Hypothalamus (tissue), 51 donors: ENCODE data around the gene GRIA4.

Experiments used
- DNase-seq, 51 donors: peaks; one replicate each; lab custom pipeline; 2025; lab: John Stamatoyannopoulos, UW

Gene GRIA4

DNA sequence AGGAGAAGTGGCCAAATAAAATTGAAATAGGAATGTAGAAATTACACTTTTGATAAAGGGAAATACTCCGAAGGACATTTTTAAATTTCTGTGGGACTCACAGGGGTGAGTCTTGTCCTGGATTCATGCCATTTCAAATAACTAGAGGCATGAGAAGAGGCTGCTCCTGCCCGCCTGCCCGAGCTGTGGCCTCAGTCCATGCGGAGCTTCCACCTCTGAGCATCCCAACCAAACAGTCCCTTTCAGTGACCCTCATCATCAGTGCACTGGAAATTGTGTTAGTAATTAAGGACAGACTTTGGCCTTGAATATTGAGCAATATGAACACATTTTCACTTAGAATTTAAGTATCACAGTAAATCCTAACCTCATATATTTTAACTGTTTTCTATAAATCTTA lies 25.6 kb downstream of the GRIA4 start:
- DNase-seq = no peak

DNA sequence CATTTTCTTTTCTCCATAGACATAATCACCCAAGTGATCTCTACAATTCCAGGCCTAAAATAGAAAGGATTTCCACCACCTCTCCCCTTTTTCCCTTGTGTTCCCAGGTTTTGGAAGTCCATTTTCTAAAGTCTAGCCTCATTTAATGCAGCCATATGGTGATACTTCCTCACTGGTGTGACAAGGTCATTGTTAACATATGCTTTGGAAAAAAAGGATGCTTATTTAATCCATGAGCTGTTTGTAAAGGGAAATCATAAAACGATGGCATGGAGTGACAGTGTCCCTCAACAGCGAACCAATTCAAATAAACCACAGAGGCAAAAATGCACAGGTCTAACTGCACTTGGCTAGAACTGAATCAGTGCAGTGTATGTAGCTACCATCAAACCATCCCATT lies 26.6 kb downstream of the GRIA4 start:
- no peak for DNase-seq

DNA sequence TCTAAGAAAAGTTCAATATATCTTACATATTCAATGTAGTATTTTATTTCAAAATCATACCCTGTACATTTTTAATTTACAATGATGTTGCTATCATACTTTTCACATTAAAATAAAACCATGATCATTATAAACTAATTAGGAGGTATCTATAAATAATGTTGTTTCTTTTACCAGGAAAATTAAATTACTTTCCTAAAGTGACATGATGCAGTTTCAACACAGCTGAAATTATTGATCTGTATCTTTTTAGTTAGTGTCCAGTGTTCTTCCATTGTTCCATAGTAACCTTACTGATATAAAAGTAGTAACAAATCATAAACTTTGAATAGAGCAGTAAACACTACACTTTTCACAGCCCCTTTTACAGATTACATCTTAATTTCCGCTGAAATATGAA lies 29.7 kb downstream of the GRIA4 start:
- DNase-seq = no peak

DNA sequence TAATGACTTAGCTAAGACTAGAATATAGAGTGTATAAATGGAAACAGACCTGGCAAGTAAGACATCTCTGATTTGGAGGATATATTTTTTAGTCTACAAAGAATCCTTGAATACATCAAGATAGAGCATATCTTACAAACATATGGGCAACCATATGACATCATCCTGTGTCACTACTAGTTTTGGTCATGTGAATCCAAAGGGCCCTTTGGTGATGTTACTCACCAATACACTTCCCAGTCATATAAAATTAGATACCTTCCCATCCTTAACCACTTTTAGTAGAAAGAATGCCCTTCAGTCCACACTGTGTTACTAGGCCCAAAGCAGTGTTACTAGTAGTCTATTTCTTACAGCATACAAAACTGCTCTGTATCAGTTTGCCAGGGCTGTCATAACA lies 31.6 kb downstream of the GRIA4 start:
- no peak for DNase-seq

DNA sequence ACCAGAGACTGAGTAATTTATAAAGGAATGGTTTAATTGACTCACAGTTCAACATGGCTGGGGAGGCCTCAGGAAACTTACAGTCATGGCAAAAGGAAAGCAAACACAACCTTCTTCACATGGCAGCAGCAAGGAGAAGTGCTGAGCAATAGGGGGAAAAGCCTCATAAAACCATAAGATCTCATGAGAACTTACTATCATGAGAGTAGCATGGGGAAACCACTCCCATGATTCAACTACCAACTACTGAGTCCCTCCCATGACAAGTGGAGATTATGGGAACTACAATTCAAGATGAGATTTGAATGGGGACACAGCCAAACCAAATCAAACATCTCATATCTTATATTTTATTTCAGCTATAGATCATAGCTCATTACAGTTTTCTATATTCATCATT lies 33.0 kb downstream of the GRIA4 start:
- DNase-seq = no peak

DNA sequence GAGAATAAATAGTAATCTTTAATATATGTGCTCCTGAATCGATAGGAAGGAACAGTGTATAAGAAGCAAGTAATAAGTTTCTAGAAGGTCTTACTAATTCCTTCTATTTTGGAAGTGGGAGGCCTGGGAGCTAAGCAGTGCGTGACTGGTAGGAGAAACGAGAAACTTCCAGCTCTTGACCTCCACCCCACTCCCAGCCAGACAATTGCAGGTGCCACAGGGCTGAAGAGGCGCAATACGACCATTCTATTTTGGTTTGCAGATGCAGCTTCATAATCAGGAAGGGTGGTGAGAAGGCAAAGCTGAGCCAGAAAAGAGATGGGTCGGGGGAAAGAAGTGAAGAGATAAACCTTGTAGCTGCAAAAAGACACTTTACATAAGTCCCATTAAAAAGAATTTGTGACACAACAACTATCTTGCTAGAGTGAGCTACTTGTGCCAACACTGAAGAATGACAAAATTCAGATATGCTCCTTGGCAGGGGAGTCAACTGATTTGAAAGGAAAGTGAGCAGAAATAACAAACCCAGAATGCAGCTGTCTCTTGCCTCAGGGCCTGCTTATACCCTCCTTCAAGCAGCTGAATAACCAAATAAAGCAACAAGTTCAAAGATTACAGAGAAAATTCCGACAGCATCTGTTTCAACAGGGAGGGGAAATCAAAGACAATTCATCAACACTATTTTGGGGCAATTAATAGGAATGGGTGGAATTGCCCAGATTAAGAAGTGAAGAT lies 35.1 kb downstream of the GRIA4 start:
- no peak for DNase-seq

DNA sequence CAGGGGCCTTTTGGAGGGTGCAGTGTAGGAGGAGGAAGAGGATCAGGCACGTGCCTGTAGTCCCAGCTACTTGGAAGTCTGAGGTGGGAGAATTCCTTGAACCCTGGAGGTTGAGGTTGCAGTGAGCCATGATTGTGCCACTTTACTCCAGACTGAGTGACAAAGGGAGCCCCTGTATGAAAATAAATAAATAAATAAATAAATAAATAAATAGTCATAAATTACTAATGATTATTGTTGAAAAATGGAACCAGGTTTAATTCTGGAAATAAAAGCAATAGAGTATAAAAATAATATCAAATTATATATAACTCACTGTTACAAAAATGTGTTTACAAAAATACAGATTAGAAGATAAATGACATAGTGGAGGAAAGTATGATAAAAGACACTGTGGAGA lies 37.9 kb downstream of the GRIA4 start:
- DNase-seq = no peak

DNA sequence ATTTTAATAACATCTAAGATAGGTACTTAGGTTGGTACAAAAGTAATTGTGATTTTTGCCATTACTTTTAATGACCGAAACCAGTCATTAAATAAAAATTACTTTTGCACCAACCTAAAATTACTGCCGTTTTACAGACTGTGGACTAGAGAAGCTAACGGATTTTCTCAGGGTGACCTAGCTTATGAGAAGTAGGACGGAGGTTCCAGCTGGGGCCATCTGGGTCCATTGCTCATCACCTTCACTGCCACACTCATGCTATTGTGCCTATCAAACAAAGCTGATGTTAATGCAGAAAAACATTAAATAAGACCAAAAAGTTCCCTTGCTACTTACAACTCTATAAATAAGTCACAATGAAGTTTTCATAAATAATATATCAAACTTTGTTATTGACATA lies 38.9 kb downstream of the GRIA4 start:
- no peak for DNase-seq

DNA sequence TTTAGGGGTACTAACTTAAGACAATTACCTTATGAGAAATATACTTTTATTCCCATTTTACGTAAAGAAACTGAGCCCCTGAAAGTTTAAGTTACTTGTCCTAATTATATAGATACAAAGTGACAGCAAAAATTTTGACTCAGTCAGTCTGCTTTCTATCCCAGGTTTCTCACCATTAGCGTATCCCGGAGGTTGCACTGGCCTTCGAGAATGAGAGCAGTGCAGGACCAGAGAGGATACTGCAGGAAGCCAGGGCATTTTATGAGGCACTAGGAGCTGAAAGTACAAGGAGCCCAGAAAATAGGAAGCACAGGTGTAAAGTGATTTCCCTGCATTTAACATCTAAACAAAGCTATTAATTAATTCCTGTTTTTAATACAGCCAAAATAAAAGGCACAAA lies 55.4 kb downstream of the GRIA4 start:
- DNase-seq = no peak

DNA sequence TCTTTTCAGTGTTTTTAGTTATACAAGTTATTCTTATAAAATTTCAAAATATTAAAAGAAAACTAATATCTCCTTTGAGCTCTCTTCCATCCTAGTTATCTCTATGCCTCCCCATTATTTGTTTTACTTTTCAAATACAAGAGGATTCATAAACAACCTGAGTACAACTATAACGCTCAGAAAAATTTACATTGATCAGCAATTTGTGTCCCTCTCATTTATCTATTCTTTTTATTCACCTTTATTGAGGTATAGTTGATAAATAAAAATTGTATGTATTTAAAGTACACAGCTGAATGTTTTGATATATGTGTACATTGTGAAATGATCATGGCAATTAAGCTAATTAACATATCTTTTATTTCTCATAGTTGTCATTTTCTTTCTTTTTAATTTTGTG lies 57.6 kb downstream of the GRIA4 start:
- DNase-seq = no peak

DNA sequence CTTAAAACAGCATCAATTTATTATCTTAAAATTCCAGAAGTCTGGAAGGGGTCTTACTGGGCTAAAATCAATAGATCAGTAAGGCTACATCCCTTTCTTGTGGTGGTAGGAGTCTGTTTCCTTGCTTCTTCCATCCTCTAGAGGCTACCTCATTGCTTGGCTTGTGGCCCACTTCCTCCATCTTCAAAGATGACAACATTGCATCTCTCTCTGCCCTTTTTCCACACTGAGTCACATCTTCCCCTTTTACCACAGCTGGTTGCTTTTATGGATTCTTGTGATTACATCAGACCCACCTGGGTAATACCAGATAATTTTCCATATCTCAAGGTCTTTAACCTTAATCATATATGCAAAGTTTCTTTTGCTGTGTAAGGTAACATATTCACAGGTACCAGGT lies 60.9 kb downstream of the GRIA4 start:
- no peak for DNase-seq

DNA sequence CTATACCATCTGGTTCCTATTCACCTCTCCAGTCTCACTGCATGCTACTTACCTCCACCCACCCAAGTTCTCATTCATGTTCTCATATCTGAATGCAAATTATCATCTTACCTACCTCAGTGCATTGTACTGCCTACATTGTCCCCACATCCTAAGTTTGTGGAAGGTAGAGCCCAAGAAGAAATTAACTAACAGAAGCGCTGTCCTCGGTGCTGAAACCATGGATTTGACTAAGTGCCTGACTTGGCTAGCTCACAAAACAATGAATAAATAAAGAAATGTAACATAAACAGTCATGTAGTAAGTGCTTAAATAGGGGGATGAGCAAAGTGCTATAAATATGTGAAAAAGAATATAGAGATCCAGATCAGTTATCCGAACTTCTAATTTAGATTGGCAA lies 63.2 kb downstream of the GRIA4 start:
- peak in 2 of 51 donors; percentile 1 to 2 for DNase-seq

DNA sequence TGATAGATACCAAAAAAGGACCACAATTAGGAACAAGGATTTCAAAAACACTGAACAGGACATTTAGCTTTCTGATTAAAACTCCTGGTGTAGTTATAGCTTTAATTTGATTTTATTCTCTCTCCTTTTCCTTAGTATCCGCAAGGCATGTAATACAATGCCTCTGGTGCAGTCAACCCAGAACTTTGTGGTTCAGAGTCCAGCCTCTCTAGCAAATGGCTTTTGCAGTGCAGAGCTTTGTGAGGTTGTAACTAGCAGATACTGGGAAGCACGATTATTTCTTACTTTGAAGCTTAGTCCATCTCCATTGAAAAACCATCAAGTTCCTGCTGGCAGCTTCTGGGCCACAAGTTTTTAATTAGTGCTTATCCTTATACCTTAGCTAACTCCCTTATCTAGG lies 79.8 kb downstream of the GRIA4 start:
- DNase-seq = no peak

DNA sequence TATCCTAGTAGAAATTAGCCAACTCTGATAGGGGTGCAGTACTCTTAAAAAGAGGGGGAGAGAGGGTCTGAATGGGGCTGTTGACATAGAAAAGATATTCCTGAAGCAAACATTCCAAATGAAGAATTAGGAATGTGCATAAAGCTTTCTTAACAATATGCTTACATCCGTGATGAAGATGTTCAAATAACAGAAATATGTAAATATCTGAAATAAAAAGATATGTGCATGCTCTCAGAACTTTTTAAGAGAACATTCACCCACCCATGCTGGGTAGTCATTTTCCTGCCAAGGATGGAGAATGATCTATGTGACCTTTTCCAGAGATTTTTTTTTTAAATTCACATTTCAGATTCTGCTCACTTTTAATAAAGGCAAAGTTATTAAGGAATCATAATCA lies 80.6 kb downstream of the GRIA4 start:
- DNase-seq = no peak

DNA sequence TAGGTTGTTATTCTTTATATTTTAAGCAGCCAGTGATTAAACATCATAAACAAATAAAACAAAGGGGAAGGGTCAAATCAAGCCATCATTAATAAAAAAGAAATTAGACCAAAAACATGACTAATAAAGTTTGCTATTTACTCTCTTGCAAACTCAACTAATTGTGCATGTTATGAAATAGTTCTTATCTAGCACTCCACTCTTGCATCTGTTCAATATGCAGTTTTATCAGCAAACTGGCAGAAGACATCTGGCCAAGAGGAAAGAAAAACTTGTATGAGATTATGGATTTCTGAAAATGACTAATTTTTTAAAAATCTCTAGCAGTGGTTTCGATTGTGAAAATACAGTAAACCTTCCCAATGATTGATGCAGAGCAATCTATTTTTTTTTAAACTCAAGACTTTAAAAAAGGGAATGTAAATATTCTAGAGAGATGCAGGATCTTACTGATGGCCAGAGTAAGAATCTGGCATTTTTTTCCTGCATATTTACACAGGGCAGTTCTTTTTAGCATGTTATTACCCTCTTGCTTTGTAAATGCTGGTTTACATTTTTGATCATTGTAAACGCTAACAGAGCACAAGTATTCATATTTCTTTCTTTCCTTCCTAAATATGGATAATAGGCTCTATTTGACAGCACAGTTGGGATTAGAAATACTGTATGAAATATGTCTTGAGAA lies 83.3 kb downstream of the GRIA4 start:
- DNase-seq = no peak

DNA sequence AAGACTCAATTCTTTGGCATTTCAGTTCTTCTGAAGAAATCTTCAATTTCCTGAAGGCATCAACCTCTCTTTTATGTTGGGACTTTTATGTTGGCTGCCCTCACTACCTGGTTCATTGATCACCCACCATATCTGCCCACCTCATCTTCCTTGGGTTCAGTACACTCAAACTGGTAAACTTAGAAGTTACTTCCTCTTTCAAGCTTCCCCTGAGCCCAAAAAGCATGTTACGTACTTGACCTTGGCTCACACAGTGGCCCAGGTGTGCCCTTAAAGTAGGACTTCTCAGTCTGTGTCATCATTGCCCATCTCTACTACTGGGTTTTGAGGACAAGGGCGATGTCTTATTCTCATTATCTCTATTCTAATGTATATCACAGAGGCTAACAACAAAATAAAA lies 86.1 kb downstream of the GRIA4 start:
- DNase-seq = no peak

DNA sequence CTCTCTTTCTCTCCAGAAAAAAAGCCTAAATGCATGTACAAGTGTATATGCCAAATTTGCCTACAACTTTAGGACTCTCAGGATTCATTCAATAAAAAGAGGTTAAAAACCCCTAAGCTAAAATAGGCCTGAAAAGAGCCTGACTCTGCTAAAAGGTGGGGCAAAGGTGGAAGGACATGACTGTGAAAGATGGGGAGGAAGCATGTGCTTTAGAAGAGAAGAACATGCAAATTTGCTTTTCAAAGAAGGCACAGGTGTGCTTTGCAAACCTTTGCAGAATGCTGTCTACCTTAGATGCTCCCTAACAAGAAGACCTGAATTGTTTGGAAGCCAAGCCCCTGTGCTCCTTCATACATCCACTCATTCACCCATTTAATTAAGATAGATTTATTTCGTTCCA lies 87.4 kb downstream of the GRIA4 start:
- no peak for DNase-seq

DNA sequence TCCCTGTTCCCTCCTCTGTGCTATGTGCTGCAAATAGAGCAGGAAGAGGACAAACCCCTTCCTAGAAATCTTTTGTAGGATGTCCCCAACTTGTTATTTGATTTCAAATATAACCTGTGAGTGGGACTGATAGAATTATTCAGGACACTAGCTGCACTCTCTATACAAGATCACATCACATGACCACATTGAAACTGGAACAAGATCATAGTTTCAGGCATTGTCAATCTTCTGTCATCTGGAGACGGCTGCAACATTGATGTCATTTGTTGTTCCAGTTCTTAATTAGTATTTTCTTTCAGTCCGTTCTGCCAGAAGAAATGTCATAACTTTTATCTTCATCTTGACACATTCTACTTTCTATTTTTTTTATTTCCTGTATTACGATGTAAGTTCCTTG lies 89.3 kb downstream of the GRIA4 start:
- no peak for DNase-seq

DNA sequence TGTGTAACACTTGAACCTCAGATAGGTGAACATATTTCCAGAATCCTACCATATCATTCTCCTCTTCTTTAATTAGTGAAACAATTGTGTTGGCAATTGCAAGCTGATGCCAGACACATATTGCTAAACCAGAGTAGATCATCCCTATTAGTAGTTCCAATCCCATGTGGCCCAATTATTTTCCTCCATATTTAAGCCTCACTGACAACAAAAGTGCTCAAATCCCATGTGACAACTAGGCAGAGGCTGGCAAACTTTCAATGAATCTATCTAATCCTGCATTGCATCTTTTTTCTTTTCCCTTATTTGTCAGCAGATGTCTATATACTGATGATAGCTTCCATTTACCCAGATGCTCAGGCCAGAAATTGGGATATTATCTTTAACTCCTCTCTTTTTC lies 90.4 kb downstream of the GRIA4 start:
- no peak for DNase-seq

DNA sequence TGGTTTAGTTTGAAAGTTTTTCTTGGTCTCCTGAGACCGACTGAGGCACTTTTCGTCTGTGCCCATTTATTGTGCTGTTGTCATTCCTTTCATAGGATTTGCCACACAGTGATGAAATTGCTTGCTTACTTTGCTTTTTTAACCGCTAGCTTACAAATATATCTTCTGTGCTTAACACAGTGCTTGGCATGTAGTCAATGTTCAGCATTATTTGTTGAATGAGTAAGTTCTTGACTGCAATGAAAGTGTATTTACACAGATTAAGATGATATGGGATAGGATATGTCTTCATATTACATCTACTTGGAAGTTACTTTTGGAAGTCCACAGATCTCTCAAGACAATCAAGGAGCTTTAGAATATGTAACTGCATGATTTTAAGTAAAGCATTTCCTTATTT lies 91.2 kb downstream of the GRIA4 start:
- no peak for DNase-seq

DNA sequence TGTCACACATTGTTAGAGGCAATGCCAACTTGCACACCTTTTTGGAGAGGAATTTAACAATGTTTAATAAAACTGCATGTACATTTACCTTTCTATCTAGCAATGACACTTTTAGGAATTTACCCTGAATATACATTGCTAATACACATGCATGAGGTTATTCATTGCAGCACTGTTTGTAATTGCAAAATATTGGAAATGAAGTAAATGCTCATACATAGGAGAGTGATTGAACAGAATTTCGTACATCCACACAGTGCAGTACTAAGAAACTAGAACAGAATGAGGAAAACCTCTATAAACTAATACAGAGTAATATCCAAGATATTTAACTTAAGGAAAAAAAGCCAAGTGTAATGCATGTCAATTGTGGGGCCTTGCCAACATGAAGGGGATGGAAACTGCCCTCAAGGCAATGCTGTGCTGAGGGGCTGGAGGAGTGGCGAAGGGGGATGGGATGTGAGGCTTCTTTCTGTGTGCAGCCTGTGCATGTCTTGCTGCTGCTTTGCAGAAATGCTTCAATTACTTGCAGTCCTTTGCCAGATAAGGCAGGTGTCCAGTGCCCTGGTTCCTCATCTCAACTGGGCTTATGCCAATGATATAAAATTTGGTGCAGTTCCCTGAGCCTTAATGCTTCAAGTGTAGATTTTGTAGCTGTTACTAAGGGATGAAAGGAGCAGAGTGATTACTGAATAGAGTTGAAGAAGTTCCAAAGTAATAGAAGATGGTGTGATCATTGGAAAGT lies 96.1 kb downstream of the GRIA4 start:
- DNase-seq = no peak

DNA sequence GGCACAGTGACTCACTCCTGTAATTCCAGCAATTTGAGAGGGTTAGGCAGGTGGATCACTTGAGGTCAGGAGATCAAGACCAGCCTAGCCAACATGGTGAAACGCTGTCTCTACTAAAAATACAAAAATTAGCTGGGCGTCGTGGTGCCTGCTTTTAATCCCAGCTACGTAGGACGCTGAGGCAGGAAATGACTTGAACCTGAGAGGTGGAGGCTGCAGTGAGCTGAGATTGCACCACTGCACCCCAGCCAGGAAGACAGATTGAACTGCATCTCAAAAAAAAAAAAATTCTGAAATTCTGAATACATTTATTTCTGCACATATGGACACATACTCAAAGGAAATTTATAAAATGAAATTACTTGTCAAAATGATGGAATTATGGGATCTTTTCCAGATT lies 103.2 kb downstream of the GRIA4 start:
- no peak for DNase-seq
